KMS-11 (cell line): Measurements from ENCODE around the gene IFI35.

Experiments
- H2AFZ ChIP-seq: fragments of 200-600 bp; sonication (generic); 2 replicates; pipeline ENCODE4 v1.6.1; 2016; ENCODE audit warnings: antibody characterized with exemption, mixed run types, low read depth
- H3K27ac ChIP-seq: fragments of 200-600 bp; sonication (generic); 2 replicates; pipeline ENCODE4 v1.6.1; 2016; ENCODE audit warnings: mild to moderate bottlenecking, mixed run types
- H3K27me3 ChIP-seq: fragments of 200-600 bp; sonication (generic); 2 replicates; pipeline ENCODE4 v1.6.1; 2017; ENCODE audit warnings: mild to moderate bottlenecking, low read depth, mixed run types, moderate library complexity; ENCODE audit not compliant: insufficient read depth
- H3K36me3 ChIP-seq: fragments of 200-600 bp; sonication (generic); 2 replicates; pipeline ENCODE4 v1.6.1; 2017; ENCODE audit warnings: mild to moderate bottlenecking, mixed run types; ENCODE audit not compliant: insufficient read depth
- H3K4me1 ChIP-seq: fragments of 200-600 bp; sonication (generic); 2 replicates; pipeline ENCODE4 v1.6.1; 2016; ENCODE audit warnings: mild to moderate bottlenecking, low read depth, mixed run types; ENCODE audit not compliant: poor library complexity, severe bottlenecking
- H3K4me2 ChIP-seq: fragments of 200-600 bp; sonication (generic); 2 replicates; pipeline ENCODE4 v1.7.0; 2016; ENCODE audit warnings: mild to moderate bottlenecking, mixed run types
- H3K4me3 ChIP-seq: fragments of 200-600 bp; sonication (generic); IDR thresholded peaks from 2 replicates; pipeline ENCODE4 v1.6.1; 2017; ENCODE audit warnings: low read depth, low read length, mixed read lengths; ENCODE audit not compliant: insufficient read depth
- H3K79me2 ChIP-seq: fragments of 200-600 bp; sonication (generic); 2 replicates; pipeline ENCODE4 v1.6.1; 2016; ENCODE audit warnings: low read depth, mixed run types; ENCODE audit not compliant: insufficient read depth
- H3K9ac ChIP-seq: fragments of 200-600 bp; sonication (generic); 2 replicates; pipeline ENCODE4 v1.6.1; 2016; ENCODE audit warnings: mild to moderate bottlenecking, mixed run types
- H4K20me1 ChIP-seq: fragments of 200-600 bp; sonication (generic); 2 replicates; pipeline ENCODE4 v1.6.1; 2016; ENCODE audit warnings: mild to moderate bottlenecking, mixed run types; ENCODE audit not compliant: insufficient read depth
- TF ChIP-seq, protein P1 (sequence below): fragments of 200-600 bp; sonication (generic); conservative IDR thresholded peaks from 2 replicates; pipeline ENCODE4 v1.6.1; 2017; ENCODE audit warnings: low read depth, mild to moderate bottlenecking, antibody characterized with exemption, low read length, moderate library complexity, mixed read lengths

IFI35 gene

DNA sequence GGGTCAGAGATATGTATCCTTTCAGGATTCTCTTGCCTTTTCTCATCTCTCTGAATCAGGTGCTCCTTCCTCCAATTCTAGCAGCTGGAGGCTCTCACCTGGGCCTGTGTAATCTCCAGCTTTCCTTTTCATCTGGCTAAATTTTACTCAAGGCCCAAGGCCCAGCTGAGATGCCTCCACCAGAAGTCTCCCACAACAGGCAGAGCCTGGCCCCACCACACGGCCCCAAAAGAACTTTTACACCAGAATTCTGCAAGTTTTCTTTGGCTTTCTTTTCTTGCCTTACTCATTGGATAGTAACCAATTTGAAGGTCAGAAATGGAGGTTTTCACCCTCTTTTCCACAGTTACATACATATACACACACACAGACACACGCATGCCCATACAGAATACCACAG is 33.1 kb downstream of the IFI35 start:
- Histone ChIP-seq H3K4me3 (no peak overlapping the region), H3K36me3 (no peaks in the 10 kb centered on the region), H3K4me2 (no peak overlapping the region), H3K27me3 (no peaks in the 10 kb centered on the region), H3K27ac (no peak overlapping the region), H3K79me2 (no peaks in the 10 kb centered on the region), H2AFZ (no peak overlapping the region), H4K20me1 (no peaks in the 10 kb centered on the region), H3K4me1 (peaks cover 13% of the 10 kb centered on the region), H3K9ac (no peak overlapping the region)
- TF ChIP-seq, protein P1, sequence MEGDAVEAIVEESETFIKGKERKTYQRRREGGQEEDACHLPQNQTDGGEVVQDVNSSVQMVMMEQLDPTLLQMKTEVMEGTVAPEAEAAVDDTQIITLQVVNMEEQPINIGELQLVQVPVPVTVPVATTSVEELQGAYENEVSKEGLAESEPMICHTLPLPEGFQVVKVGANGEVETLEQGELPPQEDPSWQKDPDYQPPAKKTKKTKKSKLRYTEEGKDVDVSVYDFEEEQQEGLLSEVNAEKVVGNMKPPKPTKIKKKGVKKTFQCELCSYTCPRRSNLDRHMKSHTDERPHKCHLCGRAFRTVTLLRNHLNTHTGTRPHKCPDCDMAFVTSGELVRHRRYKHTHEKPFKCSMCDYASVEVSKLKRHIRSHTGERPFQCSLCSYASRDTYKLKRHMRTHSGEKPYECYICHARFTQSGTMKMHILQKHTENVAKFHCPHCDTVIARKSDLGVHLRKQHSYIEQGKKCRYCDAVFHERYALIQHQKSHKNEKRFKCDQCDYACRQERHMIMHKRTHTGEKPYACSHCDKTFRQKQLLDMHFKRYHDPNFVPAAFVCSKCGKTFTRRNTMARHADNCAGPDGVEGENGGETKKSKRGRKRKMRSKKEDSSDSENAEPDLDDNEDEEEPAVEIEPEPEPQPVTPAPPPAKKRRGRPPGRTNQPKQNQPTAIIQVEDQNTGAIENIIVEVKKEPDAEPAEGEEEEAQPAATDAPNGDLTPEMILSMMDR = no peak

DNA sequence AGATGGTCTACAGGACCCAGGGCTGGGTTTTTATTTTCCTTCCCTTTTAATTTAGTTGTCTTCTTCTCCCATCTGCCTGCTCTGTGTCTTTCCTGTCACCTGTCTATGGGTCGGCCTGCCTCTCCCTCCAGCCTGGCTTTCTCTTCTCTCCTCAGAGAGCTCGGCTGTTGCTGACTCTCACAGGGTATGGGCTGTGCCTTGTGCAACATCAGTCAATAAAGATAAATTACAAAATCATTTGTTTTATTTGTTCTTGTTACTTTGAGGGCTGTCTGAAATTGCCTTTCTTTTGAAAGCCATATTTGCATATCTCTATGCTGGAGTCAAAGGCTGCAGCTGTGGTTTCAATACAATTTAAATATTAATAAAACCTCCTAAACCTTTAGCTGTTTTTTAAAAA is 34.1 kb downstream of the IFI35 start:
- Histone ChIP-seq H2AFZ (no peak overlapping the region), H4K20me1 (no peaks in the 10 kb centered on the region), H3K79me2 (no peaks in the 10 kb centered on the region), H3K4me3 (no peak overlapping the region), H3K27me3 (no peaks in the 10 kb centered on the region), H3K4me1 (peaks cover 18% of the 10 kb centered on the region), H3K36me3 (no peaks in the 10 kb centered on the region), H3K9ac (no peak overlapping the region), H3K4me2 (no peak overlapping the region), H3K27ac (no peak overlapping the region)
- TF ChIP-seq, protein P1 = no peak

DNA sequence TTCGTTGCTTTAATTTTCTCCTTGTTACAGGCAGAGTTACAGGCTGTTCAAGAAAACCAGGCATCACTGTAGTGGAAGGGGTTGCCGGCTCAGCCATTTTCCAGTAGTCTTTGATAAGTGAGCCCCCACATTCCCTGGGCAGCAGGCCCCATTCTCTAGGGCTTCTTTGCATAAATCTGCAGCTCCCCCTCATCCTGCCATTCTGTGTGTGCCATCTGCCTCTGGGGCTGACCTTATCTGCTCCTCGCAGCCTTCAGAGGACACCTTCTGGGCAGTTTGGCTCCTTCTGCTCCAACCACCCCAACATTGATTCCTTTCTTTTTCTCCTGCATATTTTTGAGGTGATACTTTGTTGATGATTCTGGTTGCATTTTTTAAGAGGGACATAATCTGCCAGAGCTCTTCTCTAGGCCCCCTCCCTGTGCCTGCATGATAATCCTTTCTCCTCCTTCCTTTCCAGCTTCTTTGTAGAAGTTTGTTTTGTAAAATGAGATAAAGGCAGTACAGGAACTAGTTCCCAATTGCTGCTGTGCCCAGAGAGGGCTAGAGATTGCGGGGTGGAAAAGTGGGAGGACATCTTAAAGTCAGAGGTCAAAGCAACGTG is 35.5 kb downstream of the IFI35 start:
- no peaks in the 10 kb centered on the region for H3K36me3 ChIP-seq
- H3K9ac ChIP-seq = no peak overlapping the region

DNA sequence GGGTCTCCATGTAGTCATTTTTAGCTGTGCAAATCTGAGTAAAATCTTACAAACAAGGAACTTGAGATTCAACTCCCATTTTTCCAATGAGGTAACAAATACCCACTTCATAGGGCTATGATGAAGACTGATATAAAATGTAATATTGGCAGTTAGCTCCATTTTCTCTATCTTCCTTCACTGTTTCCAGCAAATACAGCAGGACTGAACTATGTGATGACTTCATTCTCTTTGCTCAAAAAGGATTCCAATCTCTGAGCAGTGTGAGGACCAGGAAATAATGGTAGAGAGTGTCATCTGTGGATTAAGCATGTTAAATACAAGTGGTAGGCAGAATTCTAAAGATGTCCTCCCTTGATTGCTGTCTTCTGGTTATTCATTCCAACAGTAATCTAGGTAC is 36.7 kb downstream of the IFI35 start:
- H3K4me3 ChIP-seq = no peak overlapping the region
- H2AFZ ChIP-seq = no peak overlapping the region
- no peak overlapping the region for H3K4me2 ChIP-seq
- H3K27ac ChIP-seq = no peak overlapping the region
- no peaks in the 10 kb centered on the region for H3K36me3 ChIP-seq
- H3K4me1 ChIP-seq = peaks cover 18% of the 10 kb centered on the region
- TF ChIP-seq, protein P1 = no peak
- no peaks in the 10 kb centered on the region for H3K79me2 ChIP-seq
- no peaks in the 10 kb centered on the region for H3K27me3 ChIP-seq
- no peaks in the 10 kb centered on the region for H4K20me1 ChIP-seq
- no peak overlapping the region for H3K9ac ChIP-seq

More for the DNA sequence above, 35.5 kb downstream of the IFI35 start:
- Histone ChIP-seq H3K4me3 (no peak overlapping the region), H3K4me2 (no peak overlapping the region), H3K79me2 (no peaks in the 10 kb centered on the region), H2AFZ (no peak overlapping the region), H3K27ac (no peak overlapping the region), H3K27me3 (no peaks in the 10 kb centered on the region), H4K20me1 (no peaks in the 10 kb centered on the region), H3K4me1 (peaks cover 18% of the 10 kb centered on the region)
- TF ChIP-seq, protein P1 = no peak
